ENCODE measurements around the gene PCDHGA7.

The PCDHGA7 gene

GRCh38 chr5:141356133-141356532 lies 26.4 kb upstream of the PCDHGA7 start:
- ATAC-seq (replicated peaks) = no peak
- Mint-ChIP-seq H3K4me3 (no peak overlapping the region), H3K27me3 (peaks cover 66 to 83% of the 10 kb centered on the region in 2 donors), H3K4me1 (peaks cover 0 to 1% of the 10 kb centered on the region in 2 donors), H3K9me3 (peaks cover 16 to 21% of the 10 kb centered on the region in 2 donors), H3K36me3 (peaks cover 15 to 18% of the 10 kb centered on the region in 2 donors), H3K27ac (no peak overlapping the region)
- no peak for DNase-seq

DNA sequence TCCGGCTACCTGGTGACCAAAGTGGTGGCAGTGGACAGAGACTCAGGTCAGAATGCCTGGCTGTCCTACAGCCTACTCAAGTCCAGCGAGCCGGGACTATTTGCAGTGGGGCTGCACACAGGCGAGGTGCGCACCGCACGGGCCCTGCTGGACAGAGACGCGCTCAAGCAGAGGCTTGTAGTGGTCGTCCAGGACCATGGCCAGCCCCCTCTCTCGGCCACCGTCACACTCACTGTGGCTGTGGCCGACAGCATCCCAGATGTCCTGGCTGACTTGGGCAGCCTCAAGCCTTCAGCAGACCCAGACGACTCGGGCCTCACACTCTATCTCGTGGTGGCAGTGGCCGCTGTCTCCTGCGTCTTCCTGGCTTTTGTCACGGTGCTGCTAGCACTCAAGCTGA lies 25.6 kb upstream of the PCDHGA7 start:
- no peak overlapping the region for H3K27ac Mint-ChIP-seq
- no peak overlapping the region for H3K4me3 Mint-ChIP-seq
- H3K36me3 Mint-ChIP-seq = peaks cover 16 to 22% of the 10 kb centered on the region in 2 donors
- ATAC-seq (replicated peaks) = no peak
- H3K4me1 Mint-ChIP-seq = peaks cover 0 to 1% of the 10 kb centered on the region in 2 donors
- H3K27me3 Mint-ChIP-seq = peaks cover 67 to 83% of the 10 kb centered on the region in 2 donors
- peaks cover 19 to 22% of the 10 kb centered on the region in 2 donors for H3K9me3 Mint-ChIP-seq
- no peak for DNase-seq

DNA sequence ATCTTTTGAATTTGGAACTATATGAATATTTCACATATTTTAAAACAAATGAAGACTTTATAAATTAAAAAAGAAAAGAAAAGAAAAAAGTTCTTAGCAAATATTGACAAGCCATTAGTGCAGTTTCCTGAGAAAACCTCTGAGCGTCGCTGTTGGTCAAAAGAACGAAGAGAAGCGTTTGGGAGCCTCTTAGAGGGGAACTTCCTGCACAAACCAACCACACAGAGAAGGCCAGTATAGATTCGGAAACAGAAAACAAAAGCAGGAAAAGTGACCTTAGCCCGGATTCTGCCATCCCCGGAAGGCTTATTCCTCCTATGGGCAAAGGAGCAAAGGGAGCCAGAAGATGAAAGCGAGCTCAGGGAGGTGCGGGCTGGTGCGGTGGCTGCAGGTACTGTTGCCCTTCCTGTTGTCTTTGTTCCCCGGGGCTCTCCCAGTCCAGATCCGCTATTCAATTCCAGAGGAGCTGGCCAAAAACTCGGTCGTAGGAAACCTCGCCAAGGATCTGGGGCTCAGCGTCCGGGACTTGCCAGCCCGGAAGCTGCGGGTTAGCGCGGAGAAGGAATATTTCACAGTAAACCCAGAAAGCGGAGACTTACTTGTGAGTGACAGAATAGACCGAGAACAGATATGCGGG lies 22.6 kb upstream of the PCDHGA7 start, which contains the start of gene PCDHGB2:
Gene PCDHGB2 (plus strand): TSS at position 205 of the 637 bp plus-strand sequence. CDS start 142 bp downstream, at position 347.
- peak; percentile 29 to 36 for ATAC-seq (replicated peaks)
- Mint-ChIP-seq H3K27ac (peak within 1 kb of the TSS; percentile 67), H3K36me3 (peaks cover 17 to 32% of the 10 kb centered on the region in 2 donors)

GRCh38 chr5:141360685-141361084 lies 21.9 kb upstream of the PCDHGA7 start:
- H3K27ac Mint-ChIP-seq = peak overlapping the region; percentile 67
- ATAC-seq (replicated peaks) (no peak), DNase-seq (no peak)
- H3K36me3 Mint-ChIP-seq = peaks cover 21 to 39% of the 10 kb centered on the region in 2 donors
- no peaks in the 10 kb centered on the region for H3K4me1 Mint-ChIP-seq
- H3K9me3 Mint-ChIP-seq = peaks cover 17 to 29% of the 10 kb centered on the region in 2 donors
- no peak overlapping the region for H3K4me3 Mint-ChIP-seq
- peaks cover 73 to 87% of the 10 kb centered on the region in 2 donors for H3K27me3 Mint-ChIP-seq

More for the DNA sequence above, 22.6 kb upstream of the PCDHGA7 start, which contains the start of gene PCDHGB2:
- peak within 1 kb of the TSS; percentile 75 to 80 for H3K4me3 Mint-ChIP-seq
- H3K4me1 Mint-ChIP-seq = no peaks in the 10 kb centered on the region
- no peak for DNase-seq
- H3K9me3 Mint-ChIP-seq = peaks cover 15 to 26% of the 10 kb centered on the region in 2 donors
- H3K27me3 Mint-ChIP-seq = peaks cover 72 to 86% of the 10 kb centered on the region in 2 donors

DNA sequence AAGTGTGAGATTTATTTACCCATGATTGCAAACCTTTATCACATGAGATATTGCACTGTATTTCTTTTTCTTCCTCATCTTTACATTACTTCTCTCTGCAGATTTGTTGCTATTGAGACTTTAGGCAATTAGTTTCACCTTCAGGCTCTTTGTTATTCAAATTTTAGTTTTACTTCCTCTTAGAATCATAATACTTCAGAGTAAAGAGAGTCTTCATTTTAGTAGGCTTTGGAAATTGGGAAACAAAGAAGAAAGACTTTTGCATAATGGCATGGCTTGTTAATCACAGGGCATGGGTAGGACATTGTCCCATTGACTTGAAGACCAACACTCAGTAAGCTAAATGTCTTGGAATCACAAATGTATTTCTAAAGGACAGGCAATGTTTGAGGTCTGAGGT lies 19.8 kb upstream of the PCDHGA7 start:
- Mint-ChIP-seq H3K4me3 (peak overlapping the region in 1 of 2 donors; percentile 17), H3K4me1 (no peaks in the 10 kb centered on the region), H3K27ac (peak overlapping the region; percentile 44)

GRCh38 chr5:141363952-141364660 lies 18.4 kb upstream of the PCDHGA7 start, which contains the start of gene PCDHGA5:
Gene PCDHGA5, plus strand, starts transcription at chr5:141364162. Its CDS starts 169 bp downstream, at chr5:141364331.
- Mint-ChIP-seq H3K9me3 (peaks cover 20 to 28% of the 10 kb centered on the region in 2 donors), H3K27ac (peak within 1 kb of the TSS; percentile 81), H3K4me3 (peak within 1 kb of the TSS in 1 of 2 donors; percentile 32), H3K27me3 (peaks cover 66 to 73% of the 10 kb centered on the region in 2 donors), H3K4me1 (no peaks in the 10 kb centered on the region), H3K36me3 (peaks cover 25 to 40% of the 10 kb centered on the region in 2 donors)
- ATAC-seq (replicated peaks) (no peak), DNase-seq (no peak)

More for the DNA sequence above, 19.8 kb upstream of the PCDHGA7 start:
- Mint-ChIP-seq H3K9me3 (peaks cover 20 to 28% of the 10 kb centered on the region in 2 donors), H3K36me3 (peaks cover 25 to 40% of the 10 kb centered on the region in 2 donors), H3K27me3 (peaks cover 64 to 76% of the 10 kb centered on the region in 2 donors)
- DNase-seq (no peak), ATAC-seq (replicated peaks) (no peak)

- Mint-ChIP-seq H3K4me1 (peaks cover 0 to 3% of the 10 kb centered on the region in 2 donors), H3K9me3 (peaks cover 17 to 28% of the 10 kb centered on the region in 2 donors), H3K4me3 (no peak overlapping the region), H3K36me3 (peaks cover 16 to 37% of the 10 kb centered on the region in 2 donors), H3K27me3 (peaks cover 61 to 69% of the 10 kb centered on the region in 2 donors), H3K27ac (peak overlapping the region; percentile 5)
- ATAC-seq (replicated peaks) (no peak), DNase-seq (no peak)
Observed at GRCh38 chr5:141366016-141366896, 16.3 kb upstream of the PCDHGA7 start.

- Mint-ChIP-seq H3K4me3 (peak within 1 kb of the TSS; percentile 83 to 91), H3K27me3 (peaks cover 54 to 73% of the 10 kb centered on the region in 2 donors), H3K9me3 (peaks cover 23 to 25% of the 10 kb centered on the region in 2 donors), H3K36me3 (peaks cover 13 to 17% of the 10 kb centered on the region in 2 donors), H3K4me1 (peaks cover 0 to 4% of the 10 kb centered on the region in 2 donors), H3K27ac (peak within 1 kb of the TSS; percentile 94)
- ATAC-seq (replicated peaks) = peak; percentile 57 to 73
- no peak for DNase-seq
Observed at GRCh38 chr5:141369994-141370848, 12.3 kb upstream of the PCDHGA7 start, which contains the start of gene PCDHGB3. Gene PCDHGB3, plus strand, starts transcription at chr5:141370242. Its CDS starts 153 bp downstream, at chr5:141370395.

DNA sequence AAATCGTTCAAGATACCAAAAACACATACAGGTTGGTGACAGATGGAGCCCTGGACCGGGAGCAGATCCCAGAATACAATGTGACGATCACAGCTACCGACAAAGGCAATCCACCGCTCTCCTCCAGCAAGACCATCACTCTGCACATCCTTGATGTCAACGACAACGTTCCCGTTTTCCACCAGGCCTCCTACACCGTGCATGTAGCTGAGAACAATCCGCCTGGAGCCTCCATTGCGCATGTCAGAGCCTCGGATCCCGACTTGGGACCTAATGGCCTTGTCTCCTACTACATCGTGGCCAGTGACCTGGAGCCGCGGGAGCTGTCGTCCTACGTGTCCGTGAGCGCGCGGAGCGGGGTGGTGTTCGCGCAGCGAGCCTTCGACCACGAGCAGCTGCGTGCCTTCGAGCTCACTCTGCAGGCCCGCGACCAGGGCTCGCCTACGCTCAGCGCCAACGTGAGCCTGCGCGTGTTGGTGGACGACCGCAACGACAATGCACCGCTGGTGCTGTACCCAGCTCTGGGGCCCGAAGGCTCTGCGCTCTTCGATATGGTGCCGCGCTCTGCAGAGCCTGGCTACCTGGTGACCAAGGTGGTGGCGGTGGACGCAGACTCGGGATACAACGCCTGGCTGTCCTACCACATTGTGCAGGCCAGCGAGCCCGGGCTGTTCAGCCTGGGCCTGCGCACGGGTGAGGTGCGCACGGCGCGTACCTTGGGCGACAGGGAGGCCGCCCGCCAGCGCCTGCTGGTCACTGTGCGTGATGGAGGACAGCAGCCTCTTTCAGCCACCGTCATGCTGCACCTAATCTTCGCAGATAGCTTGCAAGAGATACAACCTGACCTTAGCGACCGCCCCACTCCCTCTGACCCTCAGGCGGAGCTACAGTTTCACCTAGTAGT lies 10.7 kb upstream of the PCDHGA7 start:
- Mint-ChIP-seq H3K4me3 (no peak overlapping the region), H3K9me3 (peaks cover 22 to 24% of the 10 kb centered on the region in 2 donors), H3K27me3 (peaks cover 47 to 71% of the 10 kb centered on the region in 2 donors)

GRCh38 chr5:141373673-141374317 lies 8.7 kb upstream of the PCDHGA7 start, which contains the start of gene PCDHGA6:
Gene PCDHGA6, plus strand, starts transcription at chr5:141373891. Its CDS starts 193 bp downstream, at chr5:141374084.
- peaks cover 11 to 17% of the 10 kb centered on the region in 2 donors for H3K36me3 Mint-ChIP-seq

More for the DNA sequence above, 10.7 kb upstream of the PCDHGA7 start:
- ATAC-seq (replicated peaks) (no peak), DNase-seq (no peak)
- peaks cover 11 to 17% of the 10 kb centered on the region in 2 donors for H3K36me3 Mint-ChIP-seq
- peaks cover 0 to 6% of the 10 kb centered on the region in 2 donors for H3K4me1 Mint-ChIP-seq
- H3K27ac Mint-ChIP-seq = peak overlapping the region; percentile 81

DNA sequence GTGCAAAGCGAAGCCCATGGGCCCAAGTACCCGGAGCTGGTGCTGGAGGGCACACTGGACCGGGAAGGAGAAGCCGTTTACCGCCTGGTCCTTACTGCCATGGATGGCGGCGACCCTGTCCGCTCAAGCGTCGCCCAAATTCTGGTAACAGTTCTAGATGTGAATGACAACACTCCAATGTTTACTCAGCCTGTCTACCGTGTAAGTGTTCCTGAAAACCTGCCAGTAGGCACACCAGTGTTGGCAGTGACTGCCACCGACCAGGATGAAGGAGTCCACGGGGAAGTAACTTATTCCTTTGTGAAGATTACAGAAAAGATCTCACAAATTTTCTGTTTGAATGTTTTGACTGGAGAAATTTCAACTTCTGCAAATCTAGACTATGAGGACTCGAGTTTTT lies 7.9 kb upstream of the PCDHGA7 start:
- Mint-ChIP-seq H3K36me3 (peaks cover 11 to 17% of the 10 kb centered on the region in 2 donors), H3K4me1 (peaks cover 0 to 6% of the 10 kb centered on the region in 2 donors), H3K9me3 (peaks cover 24 to 26% of the 10 kb centered on the region in 2 donors), H3K4me3 (no peak overlapping the region), H3K27me3 (peaks cover 38 to 67% of the 10 kb centered on the region in 2 donors), H3K27ac (no peak overlapping the region)
- no peak for ATAC-seq (replicated peaks)
- no peak for DNase-seq

More at GRCh38 chr5:141373673-141374317, 8.7 kb upstream of the PCDHGA7 start, which contains the start of gene PCDHGA6:
- Mint-ChIP-seq H3K4me1 (peaks cover 0 to 6% of the 10 kb centered on the region in 2 donors), H3K27ac (no peak within 1 kb of the TSS), H3K9me3 (peaks cover 24% of the 10 kb centered on the region in 2 donors), H3K4me3 (peak within 1 kb of the TSS in 1 of 2 donors; percentile 30), H3K27me3 (peaks cover 40 to 70% of the 10 kb centered on the region in 2 donors)
- ATAC-seq (replicated peaks) = no peak
- DNase-seq = no peak
